Right renal cortex interstitium (tissue), 3 donors: ENCODE data around the gene FREM3. TPM values are rescaled to one million over a fixed set of nuclear protein-coding genes. Genes with fewer than 3 reads are reported as not detected.
"Not testable (repeated sequence)": the region's sequence is repeated elsewhere in the genome, so short reads cannot be mapped to it uniquely, and the experiment has no call there.

Experiments used
- DNase-seq, 3 donors: peaks; one replicate each; pipeline ENCODE4 v3.0.0-alpha.2; 2013; ENCODE audit warnings: low read depth in 3 of 3, low spot score in 2 of 3
- polyA plus RNA-seq, 3 donors: library from polyadenylated mRNA; unstranded; fragments of 120-200 nt; gene quantifications; one replicate each; pipeline ENCODE4 v1.2.1, GENCODE V29; 2013; ENCODE audit not compliant: insufficient read length in 3 of 3

The FREM3 gene
- polyA plus RNA-seq, 3 donors: 0.10 to 0.35 (median 0.19) TPM

DNA sequence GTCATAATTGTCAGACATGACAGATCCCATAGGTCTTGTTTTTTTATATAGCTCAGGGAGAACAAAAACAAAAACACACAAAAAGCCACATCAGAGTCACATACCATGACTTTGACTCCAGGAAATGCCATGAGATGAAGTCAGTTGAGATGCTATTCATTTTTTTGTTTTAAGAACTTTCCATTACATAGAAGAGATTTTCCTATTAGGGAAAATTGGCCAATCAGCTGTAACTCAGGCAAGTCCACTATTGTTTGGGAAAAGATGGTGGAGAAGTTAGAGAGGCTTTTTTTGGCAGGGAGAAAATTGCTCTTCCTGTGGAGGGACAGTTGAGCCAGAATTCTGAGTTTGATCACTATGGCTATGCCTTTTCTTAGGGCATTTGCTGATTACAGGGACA lies 114.4 kb downstream of the FREM3 start:
- no peak for DNase-seq

DNA sequence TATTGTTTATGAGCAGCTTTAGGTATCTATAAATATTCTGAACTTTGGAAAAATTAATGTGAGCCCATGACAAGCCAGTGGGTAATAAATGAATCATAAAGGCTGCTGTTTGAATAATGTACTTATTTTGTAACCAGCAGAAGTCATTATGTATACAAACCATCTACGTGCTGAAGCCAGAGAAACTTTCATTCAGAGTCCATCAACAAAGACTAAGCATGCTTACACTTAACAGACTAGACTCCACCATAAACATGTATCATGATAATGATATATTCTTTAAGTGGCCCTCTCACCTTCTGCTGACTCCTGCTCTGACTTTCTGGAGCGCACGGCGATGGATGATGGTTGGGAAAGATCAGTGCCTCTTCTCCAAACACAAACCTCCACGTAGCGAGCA lies 114.9 kb downstream of the FREM3 start:
- no peak for DNase-seq

DNA sequence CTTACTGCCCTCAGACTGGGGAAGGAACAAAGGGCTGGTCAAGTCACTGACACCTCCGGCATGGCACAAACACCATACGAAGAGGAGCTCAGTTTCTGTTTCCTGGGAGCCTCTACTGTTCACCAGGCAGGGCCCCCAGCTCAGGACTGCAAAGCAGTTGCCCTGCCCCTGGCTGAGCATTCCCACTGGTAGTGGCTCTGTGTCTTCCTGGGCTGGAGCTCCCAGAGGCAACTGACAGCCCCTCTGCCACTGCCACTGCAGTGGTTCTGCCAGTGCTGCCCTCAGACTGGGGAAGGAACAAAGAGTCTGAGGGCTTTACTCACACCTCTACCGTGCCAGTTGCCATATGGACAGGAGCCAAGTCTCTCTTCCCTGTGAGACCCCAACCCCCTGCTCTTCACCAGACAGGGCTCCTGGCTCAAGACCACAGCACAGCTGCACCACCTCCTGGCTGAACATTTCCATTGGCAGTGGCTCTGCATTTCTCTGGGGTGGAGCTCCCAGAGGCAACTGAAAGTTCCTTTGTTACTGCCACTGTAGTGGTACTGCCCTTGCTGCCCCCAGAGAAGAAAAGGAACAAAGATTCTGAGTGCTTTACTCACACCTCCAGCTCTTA lies 119.0 kb downstream of the FREM3 start:
- no peak for DNase-seq

DNA sequence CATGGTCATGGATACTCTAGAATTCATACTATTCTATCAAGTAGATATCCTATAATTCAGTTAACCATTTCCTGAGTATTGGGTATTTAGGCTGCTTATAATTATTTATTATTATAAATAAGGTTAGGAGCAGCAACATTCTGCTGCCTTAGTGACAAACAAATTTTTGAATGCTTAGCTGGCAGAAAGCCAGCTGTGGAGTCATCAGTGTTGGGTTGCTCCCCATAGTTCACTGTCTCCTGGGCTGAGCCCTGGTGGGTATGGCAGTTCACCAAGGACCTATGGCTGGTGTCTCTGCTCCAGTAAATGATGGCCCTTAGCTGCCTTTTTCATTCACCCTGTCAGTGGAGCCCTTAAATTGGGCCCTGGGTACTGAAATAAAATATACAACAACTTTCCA lies 125.1 kb downstream of the FREM3 start:
- DNase-seq: no peak

DNA sequence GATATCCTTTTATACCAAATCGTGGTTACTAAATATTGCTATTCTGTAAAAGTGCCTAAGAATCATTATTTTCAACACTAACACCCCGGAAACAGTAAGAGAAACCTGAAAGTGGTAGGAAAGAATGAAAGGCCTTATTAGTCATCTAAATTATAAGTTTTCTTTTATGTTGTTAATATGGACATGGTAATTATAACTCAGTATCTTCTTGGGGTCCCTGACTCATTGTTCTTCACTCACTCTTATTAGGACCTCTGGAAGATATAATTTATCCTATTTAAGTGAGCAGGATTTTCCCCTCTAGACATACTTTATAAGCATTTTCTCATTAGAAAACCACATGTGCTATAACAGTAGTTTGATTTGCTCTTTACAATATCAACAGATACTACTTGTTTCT lies 136.0 kb downstream of the FREM3 start:
- DNase-seq: no peak

DNA sequence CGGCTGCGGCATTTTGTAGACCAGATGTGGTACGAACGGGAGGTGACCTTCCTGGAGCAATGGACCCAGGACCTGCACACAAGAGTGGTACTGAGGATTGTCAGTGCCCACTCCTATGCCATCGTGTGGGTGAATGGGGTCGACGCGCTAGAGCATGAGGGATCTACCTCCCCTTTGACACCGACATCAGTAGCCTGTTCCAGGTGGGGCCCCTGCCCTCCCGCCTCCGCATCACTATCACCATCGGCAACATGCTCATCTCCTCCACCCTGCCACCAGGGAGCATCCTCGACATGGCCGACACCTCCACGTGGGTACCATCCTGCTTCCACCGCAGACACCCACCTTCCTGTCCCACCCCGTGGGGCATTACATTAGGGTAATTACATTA lies 140.7 kb downstream of the FREM3 start:
- no peak for DNase-seq

DNA sequence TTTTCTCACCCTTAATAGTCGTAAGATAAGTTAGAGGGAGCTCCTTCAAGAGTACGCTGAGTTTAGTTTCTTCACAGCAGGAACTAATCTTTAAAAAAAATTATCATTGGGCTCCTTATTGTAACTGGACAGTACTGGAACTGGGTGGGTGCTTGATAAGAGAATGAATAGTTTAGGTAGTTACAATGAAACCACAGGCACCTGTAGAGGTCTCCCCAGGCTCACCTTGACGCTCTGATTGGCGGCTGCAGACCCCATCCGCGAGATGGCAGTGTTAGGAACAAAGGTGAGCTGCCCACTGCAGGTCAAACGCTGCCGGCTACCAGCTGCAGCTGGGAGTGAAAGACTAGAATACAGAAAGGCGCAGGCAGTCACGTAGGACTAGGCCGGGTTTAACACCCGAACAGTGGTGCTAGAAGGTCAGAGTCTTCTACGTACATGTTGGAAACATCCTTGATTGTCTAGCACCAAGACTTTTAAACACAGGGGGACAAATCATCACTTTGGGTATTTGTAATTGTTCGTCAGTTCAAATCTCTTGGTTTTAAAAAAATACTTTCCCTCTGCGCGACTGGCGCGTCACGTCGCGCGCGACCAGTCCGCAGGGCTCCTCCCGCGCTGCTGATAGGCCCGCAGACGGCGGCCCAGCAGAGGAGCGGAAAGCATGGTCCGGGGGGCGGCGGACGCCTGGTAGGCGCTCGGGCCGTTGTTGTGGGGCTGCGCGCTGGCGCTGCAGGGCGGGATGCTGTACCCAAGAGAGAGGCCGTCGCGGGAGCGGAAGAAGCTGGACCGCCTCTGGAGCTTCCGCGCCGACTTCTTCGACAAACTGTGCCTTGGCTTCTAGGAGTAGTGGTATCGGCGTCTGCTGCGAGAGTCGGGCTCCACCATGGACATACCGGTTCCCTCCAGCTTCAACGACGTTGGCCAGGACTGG lies 141.4 kb downstream of the FREM3 start:
- DNase-seq: peak; percentile 61 to 78 (median 77)

DNA sequence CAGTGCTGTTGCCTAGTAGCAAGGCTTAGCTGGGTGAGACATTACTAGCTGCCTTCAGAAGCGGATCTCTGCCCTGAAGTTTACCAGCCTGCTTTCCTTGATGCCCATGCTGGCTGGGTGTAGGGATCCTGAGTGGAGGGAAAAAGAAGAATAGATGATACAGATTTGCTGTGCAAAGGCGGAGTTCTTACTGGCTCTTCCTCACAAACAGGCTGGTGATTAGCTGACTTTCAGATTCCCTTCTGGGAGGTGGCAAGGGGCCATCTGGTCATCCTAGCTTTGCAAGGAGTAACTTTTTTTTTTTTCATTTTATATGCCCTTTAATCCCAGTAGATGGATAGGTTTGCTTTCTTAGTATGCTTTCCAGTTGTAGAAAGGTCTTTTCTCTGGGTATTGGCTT lies 142.2 kb downstream of the FREM3 start:
- DNase-seq: no peak

DNA sequence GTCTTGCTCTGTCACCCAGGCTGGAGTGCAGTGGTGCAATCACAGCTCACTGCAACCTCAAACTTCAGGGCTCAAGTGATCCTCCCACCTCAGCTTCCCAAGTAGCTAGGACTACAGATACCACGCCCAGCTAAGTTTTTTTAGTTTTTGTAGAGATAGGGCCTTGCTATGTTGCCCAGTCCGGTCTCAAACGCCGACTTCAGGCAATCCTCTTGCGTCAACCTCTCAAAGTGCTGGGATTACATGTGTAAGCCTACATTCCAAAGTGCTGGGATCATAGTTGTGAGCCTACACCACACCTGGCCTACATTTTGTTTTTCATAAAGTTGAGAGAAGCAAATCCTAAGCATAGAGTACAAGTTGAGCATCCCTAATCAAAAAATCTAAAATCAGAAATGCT lies 144.8 kb downstream of the FREM3 start:
- no peak for DNase-seq

DNA sequence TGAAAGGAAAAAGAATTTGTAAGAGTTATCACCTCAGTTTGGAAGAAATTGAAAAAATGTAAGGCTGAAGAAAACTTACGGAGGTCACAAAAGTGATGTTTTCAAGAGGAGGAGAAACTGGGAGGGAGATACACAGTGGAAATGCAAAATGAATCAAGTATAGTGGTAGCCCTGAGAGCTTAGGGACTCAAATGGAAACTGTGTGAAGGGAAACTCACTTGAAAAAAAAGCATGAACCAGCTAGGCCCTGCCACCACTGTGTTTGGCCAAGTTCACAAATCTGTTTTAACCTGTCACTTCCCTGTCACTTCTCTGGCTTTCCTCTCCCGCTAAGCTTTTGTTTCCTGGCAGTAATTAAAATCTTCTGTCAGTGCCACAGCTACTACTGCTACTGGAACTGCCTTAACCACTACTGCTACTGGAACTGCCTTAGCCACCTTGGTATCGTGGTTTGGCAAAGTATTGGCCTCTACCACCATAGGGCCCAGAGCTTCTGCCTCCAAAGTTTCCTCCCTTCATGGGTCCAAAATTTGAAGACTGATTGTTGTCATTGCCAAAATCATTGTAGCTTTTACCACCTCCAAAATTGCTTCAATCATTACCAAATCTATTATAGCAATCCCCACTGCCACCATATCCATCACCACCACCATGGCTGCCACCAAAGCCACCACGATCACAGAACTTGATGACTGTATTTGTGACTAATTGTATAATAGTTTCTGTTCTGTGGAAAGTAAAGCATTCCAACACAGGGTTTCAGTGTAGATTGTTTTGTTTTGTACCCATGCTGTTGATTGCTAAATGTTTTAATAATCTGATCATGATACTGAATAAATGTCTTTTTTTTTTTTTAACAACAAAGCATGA lies 145.5 kb downstream of the FREM3 start:
- no peak for DNase-seq

DNA sequence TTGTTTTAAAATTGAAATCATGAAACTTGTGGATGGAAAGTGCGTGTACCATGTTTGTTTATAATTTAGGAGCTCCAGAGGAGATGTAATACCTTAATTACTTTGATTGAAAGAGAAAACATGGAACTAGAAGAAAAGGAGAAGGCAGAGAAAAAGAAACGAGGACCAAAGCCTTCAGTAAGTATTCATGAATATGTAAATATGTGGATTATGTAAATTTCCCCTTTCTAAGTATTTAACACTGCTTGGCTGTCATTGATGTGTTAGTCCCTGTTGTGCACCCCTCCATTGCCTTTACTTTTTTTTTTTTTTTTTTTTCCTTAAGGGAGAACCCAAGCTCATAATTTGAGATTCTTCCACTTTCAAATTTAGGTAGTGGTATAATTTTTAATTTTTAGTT lies 150.5 kb downstream of the FREM3 start:
- no peak for DNase-seq

DNA sequence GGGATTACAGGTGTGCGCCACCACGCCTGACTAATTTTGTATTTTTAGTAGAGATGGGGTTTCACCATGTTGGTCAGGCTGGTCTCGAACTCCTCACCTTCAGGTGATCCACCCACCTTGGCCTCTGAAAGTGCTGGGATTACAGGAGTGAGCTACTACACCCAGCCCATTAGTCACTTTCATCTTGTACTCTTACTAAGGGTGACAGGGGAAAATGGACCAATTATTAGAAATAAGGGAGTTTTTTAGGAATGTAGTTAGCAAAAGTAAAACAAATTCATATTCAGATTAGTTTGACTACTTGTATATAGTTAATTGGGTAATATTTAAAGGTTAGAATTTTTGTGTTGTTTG lies 160.8 kb downstream of the FREM3 start:
- DNase-seq: no peak

DNA sequence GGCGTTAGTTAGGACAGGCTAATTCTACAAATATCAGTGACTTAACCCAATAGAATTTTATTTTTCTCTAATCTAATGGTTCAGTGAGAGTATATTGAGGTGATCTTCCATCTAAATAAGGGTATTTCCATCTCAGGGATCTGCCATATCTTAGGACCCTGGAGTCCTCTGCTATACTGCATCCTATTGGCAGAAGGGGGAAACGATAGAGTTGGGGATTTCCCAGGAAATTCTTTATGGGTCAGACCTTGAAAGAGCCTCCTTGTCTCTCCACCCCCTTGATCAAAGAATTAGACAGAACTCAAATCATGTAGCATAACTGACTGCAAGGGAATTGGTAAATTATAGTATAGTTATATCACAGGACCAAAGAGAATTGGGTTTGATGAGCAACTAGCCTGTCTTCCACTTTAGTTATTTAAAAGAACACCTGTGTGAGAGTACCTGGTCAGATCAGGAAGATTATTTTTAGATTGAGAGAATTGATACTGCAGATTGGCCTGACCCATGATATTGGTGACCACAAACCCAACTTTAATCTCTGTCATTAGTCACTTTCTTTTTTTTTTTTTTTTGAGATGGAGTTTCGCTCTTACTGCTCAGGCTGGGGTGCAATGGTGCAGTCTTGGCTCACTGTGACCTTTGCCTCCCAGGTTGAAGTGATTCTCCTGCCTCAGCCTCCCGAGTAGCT lies 161.4 kb downstream of the FREM3 start:
- no peak for DNase-seq

DNA sequence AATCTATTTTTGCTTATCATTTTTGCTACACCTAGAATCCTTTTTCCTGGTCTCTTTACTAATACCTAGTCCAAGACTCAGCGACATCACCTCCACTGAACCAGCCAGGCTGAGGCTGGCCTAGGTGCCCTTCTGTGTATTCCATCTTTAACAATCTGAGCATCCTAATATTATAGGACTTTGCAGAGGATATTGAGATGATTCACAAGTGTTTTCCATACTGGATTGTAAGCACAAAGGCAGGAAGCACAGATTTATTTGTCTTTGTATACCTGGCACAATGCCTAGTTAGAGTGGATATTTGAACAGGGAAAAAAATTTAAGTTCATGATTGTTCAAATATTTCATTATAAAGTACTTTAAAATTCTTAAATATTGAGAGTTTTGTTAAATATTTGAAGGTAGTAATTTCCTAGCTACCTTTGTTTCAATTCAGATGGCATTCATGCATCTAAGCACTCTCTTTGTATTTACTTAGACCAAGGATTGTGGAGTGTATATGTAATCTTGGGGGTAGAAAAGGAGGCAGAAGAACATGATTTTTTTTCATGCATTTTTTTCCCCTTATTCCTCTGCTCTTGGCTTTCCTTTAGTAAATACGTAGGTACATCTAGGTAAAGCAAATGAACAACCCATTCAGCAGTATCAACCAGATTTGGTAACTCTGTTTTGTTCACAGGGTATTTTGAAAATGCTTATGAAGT lies 168.5 kb downstream of the FREM3 start:
- no peak for DNase-seq

DNA sequence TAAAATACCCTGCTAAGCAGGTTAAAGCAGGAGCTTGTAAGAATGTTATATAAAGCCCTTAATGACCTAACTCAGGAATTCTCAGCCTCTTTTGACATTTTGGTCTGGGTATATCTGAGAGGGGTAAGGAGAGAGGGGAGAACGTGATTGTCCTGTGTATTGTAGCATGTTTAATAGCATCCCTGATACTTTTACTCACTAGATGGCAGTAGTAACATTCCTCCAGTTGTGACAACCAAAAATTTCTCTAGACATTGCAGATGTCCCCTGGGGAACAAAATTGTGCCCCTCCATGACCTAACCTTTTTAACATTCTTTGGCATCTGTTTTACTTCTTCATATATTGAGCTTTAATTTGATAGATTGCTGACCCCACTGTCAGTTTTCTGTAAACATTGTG lies 169.1 kb downstream of the FREM3 start:
- no peak for DNase-seq

DNA sequence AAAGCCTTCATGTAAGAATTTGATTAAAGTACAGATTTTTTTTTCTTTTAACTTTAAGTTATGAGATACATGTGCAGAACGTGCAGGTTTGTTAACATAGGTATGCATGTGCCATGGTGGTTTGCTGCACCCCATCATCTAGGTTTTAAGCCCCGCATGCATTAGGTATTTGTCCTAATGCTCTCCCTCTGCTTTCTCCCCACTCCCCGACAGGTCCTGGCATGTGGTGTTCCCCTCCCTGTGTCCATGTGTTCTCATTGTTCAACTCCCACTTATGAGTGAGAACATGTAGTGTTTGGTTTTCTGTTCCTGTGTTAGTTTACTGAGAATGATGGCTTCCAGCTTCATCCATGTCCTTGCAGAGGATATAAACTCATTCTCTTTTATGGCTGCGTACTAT lies 172.4 kb downstream of the FREM3 start:
- DNase-seq: not testable (repeated sequence)
